ENCODE data around the gene CDC42EP5. TPM values are rescaled to one million over a fixed set of nuclear protein-coding genes. Genes with fewer than 3 reads are reported as not detected.

CDC42EP5 gene
- total RNA-seq, 1 donor from 2014 or later: 6.7 TPM

DNA sequence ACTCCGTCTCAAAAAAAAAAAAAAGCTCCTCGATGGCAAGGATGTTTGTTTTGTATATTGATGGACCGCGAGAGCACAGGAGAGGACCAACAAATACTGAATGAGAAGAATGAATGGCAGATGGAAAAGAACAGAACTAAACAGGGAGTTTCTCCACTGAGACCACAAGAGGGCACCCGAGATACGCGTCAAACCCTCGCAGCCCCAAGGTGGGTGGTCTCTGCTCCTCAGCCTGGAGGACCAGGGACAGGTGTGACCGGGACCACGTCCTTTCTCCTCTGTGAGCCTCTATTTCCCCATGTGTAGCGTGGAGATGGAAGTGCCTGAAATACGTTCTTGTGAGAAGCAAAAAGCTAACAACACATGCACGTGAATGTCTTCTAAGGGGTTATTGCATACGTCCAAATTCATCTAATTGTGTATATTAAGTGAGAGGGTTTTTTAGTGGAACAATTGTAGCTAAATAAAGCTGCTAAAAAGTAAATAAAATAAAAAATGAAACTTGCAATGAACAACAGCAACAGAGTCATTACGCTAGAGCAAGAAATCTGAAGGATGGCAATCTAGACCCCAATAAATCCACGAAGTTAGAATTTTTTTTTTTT is 8.3 kb upstream of the CDC42EP5 start:
- Mint-ChIP-seq H3K36me3 (ENCODE audit: low read depth) (no peaks in the 10 kb centered on the region), H3K4me3 (no peak overlapping the region), H3K9me3 (no peaks in the 10 kb centered on the region), H3K4me1 (peaks cover 4% of the 10 kb centered on the region), H3K27ac (ENCODE audit: unreplicated experiment) (no peak overlapping the region), H3K27me3 (ENCODE audit: low read depth) (peaks cover 59% of the 10 kb centered on the region)
- TF ChIP-seq CTCF (conservative IDR thresholded peaks at IDR 0.05): peak; percentile 77
- DNase-seq (ENCODE audit: low read depth, low spot score): peak; percentile 74

- H3K4me1 Mint-ChIP-seq: peaks cover 4% of the 10 kb centered on the region
- DNase-seq (ENCODE audit: low read depth, low spot score): no peak
- no peak overlapping the region for H3K27ac Mint-ChIP-seq (ENCODE audit: unreplicated experiment)
- TF ChIP-seq CTCF (conservative IDR thresholded peaks at IDR 0.05): no peak
- no peaks in the 10 kb centered on the region for H3K9me3 Mint-ChIP-seq
- H3K36me3 Mint-ChIP-seq (ENCODE audit: low read depth): no peaks in the 10 kb centered on the region
- H3K27me3 Mint-ChIP-seq (ENCODE audit: low read depth): peaks cover 51% of the 10 kb centered on the region
- H3K4me3 Mint-ChIP-seq: no peak overlapping the region
Measured at GRCh38 chr19:54480051-54480450, 7.0 kb upstream of the CDC42EP5 start.

- Mint-ChIP-seq H3K36me3 (ENCODE audit: low read depth) (no peaks in the 10 kb centered on the region), H3K4me3 (no peak overlapping the region), H3K9me3 (no peaks in the 10 kb centered on the region), H3K4me1 (peaks cover 8% of the 10 kb centered on the region), H3K27ac (ENCODE audit: unreplicated experiment) (no peak overlapping the region), H3K27me3 (ENCODE audit: low read depth) (peaks cover 44% of the 10 kb centered on the region)
- peak; percentile 73 for TF ChIP-seq CTCF (conservative IDR thresholded peaks at IDR 0.05)
- DNase-seq (ENCODE audit: low read depth, low spot score): peak; percentile 58
Measured at GRCh38 chr19:54478677-54479266, 5.7 kb upstream of the CDC42EP5 start.

- no peak overlapping the region for H3K4me3 Mint-ChIP-seq
- H3K36me3 Mint-ChIP-seq (ENCODE audit: low read depth): no peaks in the 10 kb centered on the region
- DNase-seq (ENCODE audit: low read depth, low spot score): no peak
- peaks cover 15% of the 10 kb centered on the region for H3K4me1 Mint-ChIP-seq
- H3K27me3 Mint-ChIP-seq (ENCODE audit: low read depth): peaks cover 44% of the 10 kb centered on the region
- H3K9me3 Mint-ChIP-seq: no peaks in the 10 kb centered on the region
- H3K27ac Mint-ChIP-seq (ENCODE audit: unreplicated experiment): no peak overlapping the region
- no peak for TF ChIP-seq CTCF (conservative IDR thresholded peaks at IDR 0.05)
Measured at GRCh38 chr19:54477650-54478049, 4.6 kb upstream of the CDC42EP5 start.

DNA sequence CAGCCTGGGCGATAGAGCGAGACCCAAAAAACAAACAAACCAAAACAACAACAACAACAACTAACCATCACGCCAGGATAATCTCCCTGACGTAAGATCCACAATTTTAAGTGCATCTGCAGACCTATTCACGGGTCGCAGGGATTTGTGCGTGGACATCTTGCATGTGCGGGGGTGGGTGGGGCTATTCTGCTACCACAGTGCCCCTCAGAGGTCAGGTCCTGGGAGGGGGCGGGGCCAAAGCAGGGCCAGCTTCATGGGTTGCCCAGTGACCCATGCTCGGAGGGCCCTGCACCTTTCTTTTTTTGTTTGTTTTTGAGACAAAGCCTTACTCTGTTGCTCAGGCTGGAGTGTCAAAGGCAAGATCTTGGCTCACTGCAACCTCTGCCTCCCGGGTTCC is 2.6 kb upstream of the CDC42EP5 start:
- H3K27me3 Mint-ChIP-seq (ENCODE audit: low read depth): peaks cover 40% of the 10 kb centered on the region
- H3K36me3 Mint-ChIP-seq (ENCODE audit: low read depth): no peaks in the 10 kb centered on the region
- peaks cover 17% of the 10 kb centered on the region for H3K4me1 Mint-ChIP-seq
- H3K27ac Mint-ChIP-seq (ENCODE audit: unreplicated experiment): no peak overlapping the region
- no peak for TF ChIP-seq CTCF (conservative IDR thresholded peaks at IDR 0.05)
- no peak overlapping the region for H3K4me3 Mint-ChIP-seq
- H3K9me3 Mint-ChIP-seq: no peaks in the 10 kb centered on the region
- no peak for DNase-seq (ENCODE audit: low read depth, low spot score)
